ENCODE results near the gene EDN2. TPM values are rescaled to one million over a fixed set of nuclear protein-coding genes. Genes with fewer than 3 reads are reported as not detected.

Gene EDN2
- total RNA-seq, 4 donors from 2014 or later = 2.3 to 10.2 (median 8.3) TPM

- no peaks in the 10 kb centered on the region for H3K9me3 ChIP-seq
- no peak overlapping the region for H3K27ac ChIP-seq
- DNase-seq (ENCODE audit: low spot score in 2 of 2) = no peak
- no peak for TF ChIP-seq POLR2A (IDR thresholded peaks at IDR 0.05)
- TF ChIP-seq POLR2AphosphoS5 (IDR thresholded peaks at IDR 0.05) = no peak
- no peak for TF ChIP-seq EP300 (IDR thresholded peaks at IDR 0.05)
- TF ChIP-seq CTCF (IDR thresholded peaks at IDR 0.05) = no peak
- no peaks in the 10 kb centered on the region for H3K4me1 ChIP-seq
- no peak overlapping the region for H3K4me3 ChIP-seq
- H3K36me3 ChIP-seq = peaks cover 5% of the 10 kb centered on the region
- H3K27me3 ChIP-seq = no peaks in the 10 kb centered on the region
- 90% methylated on average over 9 of the region's 18 CpGs for whole genome bisulfite sequencing
These were observed 41.6 kb upstream of the EDN2 start for GRCh38 chr1:41525891-41526587.

GRCh38 chr1:41524676-41525675, 40.5 kb upstream of the EDN2 start:
- no peak for DNase-seq (ENCODE audit: low spot score in 2 of 2)
- Histone ChIP-seq H3K27me3 (no peaks in the 10 kb centered on the region), H3K4me3 (no peak overlapping the region), H3K4me1 (no peaks in the 10 kb centered on the region), H3K27ac (no peak overlapping the region), H3K36me3 (peaks cover 5% of the 10 kb centered on the region), H3K9me3 (no peaks in the 10 kb centered on the region)
- TF ChIP-seq POLR2AphosphoS5 (IDR thresholded peaks at IDR 0.05) (no peak), EP300 (IDR thresholded peaks at IDR 0.05) (no peak), POLR2A (IDR thresholded peaks at IDR 0.05) (no peak), CTCF (IDR thresholded peaks at IDR 0.05) (no peak)
- WGBS = 89% methylated on average over 27 of the region's 30 CpGs

GRCh38 chr1:41523949-41524675, 39.6 kb upstream of the EDN2 start:
- TF ChIP-seq EP300 (IDR thresholded peaks at IDR 0.05) (no peak), CTCF (IDR thresholded peaks at IDR 0.05) (no peak)

GRCh38 chr1:41523071-41523470, 38.6 kb upstream of the EDN2 start:
- WGBS = 84% methylated on average over 10 of the region's 10 CpGs
- no peak overlapping the region for H3K27ac ChIP-seq
- H3K9me3 ChIP-seq = no peaks in the 10 kb centered on the region
- peaks cover 5% of the 10 kb centered on the region for H3K36me3 ChIP-seq
- H3K4me3 ChIP-seq = no peak overlapping the region
- TF ChIP-seq EP300 (IDR thresholded peaks at IDR 0.05) (no peak), POLR2A (IDR thresholded peaks at IDR 0.05) (no peak), POLR2AphosphoS5 (IDR thresholded peaks at IDR 0.05) (no peak), CTCF (IDR thresholded peaks at IDR 0.05) (no peak)
- no peaks in the 10 kb centered on the region for H3K27me3 ChIP-seq
- H3K4me1 ChIP-seq = no peaks in the 10 kb centered on the region
- DNase-seq (ENCODE audit: low spot score in 2 of 2) = no peak

More at GRCh38 chr1:41523949-41524675, 39.6 kb upstream of the EDN2 start:
- Histone ChIP-seq H3K9me3 (no peaks in the 10 kb centered on the region), H3K27ac (no peak overlapping the region), H3K36me3 (peaks cover 5% of the 10 kb centered on the region), H3K27me3 (no peaks in the 10 kb centered on the region), H3K4me3 (no peak overlapping the region), H3K4me1 (no peaks in the 10 kb centered on the region)
- WGBS = 79% methylated on average over 9 of the region's 9 CpGs
- DNase-seq (ENCODE audit: low spot score in 2 of 2) = no peak

All from suprapubic skin (tissue), 4 donors.